Heart left ventricle (tissue), 16 donors: Measurements from ENCODE around the gene STN1. TPM values are rescaled to one million over a fixed set of nuclear protein-coding genes. Genes with fewer than 3 reads are reported as not detected.
"Not testable (repeated sequence)": the region's sequence is repeated elsewhere in the genome, so short reads cannot be mapped to it uniquely, and the experiment has no call there.

Source experiments
- ATAC-seq, 4 donors: fragments of 200-7000 bp; cut with Tn5 transposase; one replicate each; pipeline ENCODE4 v1.9.1; 2020 to 2022; ENCODE audit warnings: moderate library complexity in 4 of 4, mild to moderate bottlenecking in 3 of 4, moderate number of reproducible peaks in 1 of 4
- DNase-seq, 5 donors: peaks; one replicate each; pipeline ENCODE4 v3.0.0-alpha.2; 2020
- H3K27ac ChIP-seq, 12 donors: fragments of 200-600 bp; sonication (generic) in 4 of 12; one replicate each; pipeline versions ENCODE4 v1.5.0 to v1.8.0; 2016 to 2022; ENCODE audit warnings: mild to moderate bottlenecking in 2 of 12
- H3K27me3 ChIP-seq, 9 donors: fragments of 200-600 bp; sonication (generic) in 2 of 9; one replicate each; pipeline versions ENCODE4 v1.5.1 to v1.8.0; 2016 to 2022; ENCODE audit warnings: mild to moderate bottlenecking in 3 of 9
- H3K36me3 ChIP-seq, 9 donors: fragments of 200-600 bp; sonication (generic) in 2 of 9; one replicate each; pipeline versions ENCODE4 v1.5.0 to v1.8.0; 2018 to 2022; ENCODE audit warnings: mild to moderate bottlenecking in 2 of 9
- H3K4me1 ChIP-seq, 12 donors: fragments of 200-600 bp; sonication (generic) in 4 of 12; one replicate each; pipeline versions ENCODE4 v1.5.0 to v1.8.0; 2016 to 2022; ENCODE audit warnings: mild to moderate bottlenecking in 3 of 12
- H3K4me3 ChIP-seq, 12 donors: fragments of 200-600 bp; sonication (generic) in 4 of 12; one replicate each; pipeline versions ENCODE4 v1.5.0 to v1.8.0; 2017 to 2022; ENCODE audit warnings: mild to moderate bottlenecking in 9 of 12, moderate library complexity in 4 of 12
- H3K9me3 ChIP-seq, 12 donors: fragments of 200-600 bp; sonication (generic) in 4 of 12; one replicate each; pipeline versions ENCODE4 v1.5.0 to v1.8.0; 2016 to 2022; ENCODE audit warnings: mild to moderate bottlenecking in 1 of 12
- CTCF ChIP-seq, 12 donors: fragments of 200-600 bp; sonication (generic) in 4 of 12; IDR thresholded peaks; one replicate each; pipeline versions ENCODE4 v1.5.0 to v1.8.0; 2018 to 2022; ENCODE audit warnings: antibody characterized with exemption in 12 of 12, mild to moderate bottlenecking in 5 of 12
- POLR2A ChIP-seq, 2 donors: fragments of 450-650 bp; IDR thresholded peaks; one replicate each; pipeline ENCODE4 v1.6.1; 2017; ENCODE audit warnings: antibody characterized with exemption in 2 of 2, mild to moderate bottlenecking in 2 of 2, moderate library complexity in 2 of 2
- WGBS, 4 donors: extraction: QIAGEN DNeasy Blood & Tissue Kit in 2 of 4; methylation state at CpG; one replicate each; pipeline versions ENCODE4 v1.1.5 to v1.1.7; 2013 to 2018; 5-methylcytosine and 5-hydroxymethylcytosine counted together
- intact Hi-C, 10 donors: fragments of 100-400 bp; cut with DNase I; formaldehyde crosslinking; loops; one replicate each; pipeline versions ENCODE4 v1.11.1 to v1.14.2; 2022
- polyA plus RNA-seq, 2 donors: library from polyadenylated mRNA; stranded (reverse); fragments of 200-250 nt; gene quantifications; one replicate each; pipeline ENCODE4 v1.2.3, GENCODE V29; 2013
- total RNA-seq, 9 donors: library from RNA; depleted of rRNA in 2 of 9; stranded (reverse); fragments of >200 nt in 2 of 9; fragmentation: NEBNext Ultra II Directional in 3 of 9; extraction: Animal tissue kit (Norgen Biotek cat#: 25700) in 3 of 9; gene quantifications; one replicate each; pipeline versions ENCODE4 v1.1.0 to v1.2.4, GENCODE V29; 2016 to 2023
- donor health status: ischemic (EF 13 %, LVEDD 7.1; RV severe dilation, severe dysfunction).
- donor health status: healthy with polysubstance abuse.
- donor health status: DM: no; HTN: yes; CAD: no.
- donor health status: DM: no; HTN: no; CAD: no.
- donor health status: ischemic (EF 25% LVEDD 6.9; RV normal size, moderate dysfunction).
- donor health status: ischemic (EF 25% LVEDD 5.7; RV mildly dilated, moderate dysfunction).
- donor health status: healthy.
- donor health status: DM: yes; HTN: yes; CAD: no.
- donor health status: ischemic (EF 35%, LVEDD 5.7; RV mildly dilated, moderate dysfunction).
- donor health status: nonischemic (EF 11% LVEDD 7.7; RV severe dilation, severe dysfunction).
- donor health status: DM: yes; HTN: yes; CAD: no.
- donor health status: PGD.
- donor health status: ischemic (EF 29% LVEDD 5.4; RV normal size, mild dysfunction).
- donor health status: nonischemic (EF 23%, LVEDD 6.1; RV moderate dilation, normal function).

Gene STN1
- total and polyA plus RNA-seq, 11 donors = 23.1 to 53.1 (median 32.7) TPM

- Histone ChIP-seq H3K27ac (no peak overlapping the region), H3K27me3 (no peaks in the 10 kb centered on the region), H3K36me3 (no peaks in the 10 kb centered on the region), H3K9me3 (no peaks in the 10 kb centered on the region), H3K4me3 (no peak overlapping the region), H3K4me1 (peaks cover 22 to 87% (median 68%) of the 10 kb centered on the region in 12 donors)
- ATAC-seq = no peak
- intact Hi-C loops = no loop called here
- no peak for TF ChIP-seq POLR2A (IDR thresholded peaks at IDR 0.05)
- TF ChIP-seq CTCF (IDR thresholded peaks at IDR 0.05) = no peak
- 82 to 95% (median 90%) methylated on average over 7 of the region's 7 CpGs for WGBS, 4 donors
- DNase-seq = no peak
Measured at GRCh38 chr10:103847346-103847745, 70.6 kb downstream of the STN1 start.

- WGBS, 4 donors = 47 to 62% (median 55%) methylated on average over 5 of the region's 5 CpGs
- DNase-seq = peak in 3 of 5 donors; percentile 48 to 61 (median 54)
- no peak for TF ChIP-seq POLR2A (IDR thresholded peaks at IDR 0.05)
- Histone ChIP-seq H3K4me1 (peaks cover 16 to 83% (median 59%) of the 10 kb centered on the region in 12 donors), H3K36me3 (no peaks in the 10 kb centered on the region), H3K27ac (peak overlapping the region in 5 of 12 donors; percentile 5 to 40 (median 33)), H3K4me3 (no peak overlapping the region), H3K9me3 (no peaks in the 10 kb centered on the region), H3K27me3 (no peaks in the 10 kb centered on the region)
- ATAC-seq = peak in 2 of 4 donors; percentile 32 to 67
- intact Hi-C loops = no loop called here
Measured at GRCh38 chr10:103845972-103846371, 72.0 kb downstream of the STN1 start.

GRCh38 chr10:103845346-103845745 lies 72.6 kb downstream of the STN1 start:
- intact Hi-C loops, H3K4me3 ChIP-seq, H3K27me3 ChIP-seq, H3K36me3 ChIP-seq, H3K9me3 ChIP-seq, ATAC-seq, DNase-seq: not testable (repeated sequence)
- WGBS, 4 donors = 73 to 83% (median 78%) methylated on average over 3 of the region's 3 CpGs
- Histone ChIP-seq H3K27ac (peak overlapping the region in 1 of 12 donors; percentile 26), H3K4me1 (peaks cover 20 to 83% (median 58%) of the 10 kb centered on the region in 12 donors)

- H3K27me3 ChIP-seq = no peaks in the 10 kb centered on the region
- intact Hi-C loops = no loop called here
- peak overlapping the region; percentile 18 to 85 (median 75) for H3K27ac ChIP-seq
- ATAC-seq (peak; percentile 71 to 78 (median 74)), DNase-seq (peak in 4 of 5 donors; percentile 73 to 83 (median 78))
- WGBS, 4 donors = 12 to 25% (median 20%) methylated on average over 6 of the region's 6 CpGs
- H3K36me3 ChIP-seq = no peaks in the 10 kb centered on the region
- TF ChIP-seq POLR2A (IDR thresholded peaks at IDR 0.05) = no peak
- TF ChIP-seq CTCF (IDR thresholded peaks at IDR 0.05) = no peak
- peaks cover 17 to 83% (median 56%) of the 10 kb centered on the region in 12 donors for H3K4me1 ChIP-seq
- no peaks in the 10 kb centered on the region for H3K9me3 ChIP-seq
- H3K4me3 ChIP-seq = no peak overlapping the region
Measured at GRCh38 chr10:103843854-103844570, 74.0 kb downstream of the STN1 start.

GRCh38 chr10:103843045-103843444 lies 74.9 kb downstream of the STN1 start:
- H3K4me1 ChIP-seq = peaks cover 17 to 86% (median 62%) of the 10 kb centered on the region in 12 donors
- WGBS, 4 donors = 70 to 78% (median 73%) methylated on average over 3 of the region's 3 CpGs

More at GRCh38 chr10:103843045-103843444, 74.9 kb downstream of the STN1 start:
- H3K9me3 ChIP-seq = no peaks in the 10 kb centered on the region
- peak overlapping the region in 10 of 12 donors; percentile 63 to 85 (median 75) for H3K27ac ChIP-seq
- intact Hi-C loops = no loop called here
- TF ChIP-seq CTCF (IDR thresholded peaks at IDR 0.05) (no peak), POLR2A (IDR thresholded peaks at IDR 0.05) (no peak)
- H3K4me3 ChIP-seq = no peak overlapping the region
- DNase-seq (no peak), ATAC-seq (no peak)
- no peaks in the 10 kb centered on the region for H3K27me3 ChIP-seq
- no peaks in the 10 kb centered on the region for H3K36me3 ChIP-seq
